K562 (cell line): ENCODE measurements around the gene TRABD2B. TPM values are rescaled to one million over a fixed set of nuclear protein-coding genes. Genes with fewer than 3 reads are reported as not detected.

Experiments
- BHLHE40 ChIP-seq: IDR thresholded peaks from 2 replicates; pipeline ENCODE4 v1.6.1; 2011; ENCODE audit warnings: low read length, improper control_type of control experiment
- ZNF24 ChIP-seq: fragments of 450-650 bp; IDR thresholded peaks from 2 replicates; pipeline ENCODE4 v1.6.1; 2016
- polyA plus RNA-seq, 8 experiments: library from polyadenylated mRNA; depleted of rRNA in 4 of 8; stranded (reverse) in 5 of 8; unstranded in 3 of 8; fragments of >200 nt; fragmentation: Nextera tagmentation in 2 of 8; fragmentation: Illumina TruSeq in 1 of 8; extraction: Ambion mirVana in 2 of 8; extraction: Trizol in 1 of 8; gene quantifications; 2 replicates each; pipeline versions ENCODE4 v1.2.1 to v1.2.3, GENCODE V29; 2011 to 2014; ENCODE audit warnings: inconsistent platforms in 1 of 8, missing spikeins in 1 of 8
- total RNA-seq, 7 experiments: library from RNA; depleted of rRNA in 6 of 7; stranded (reverse); fragments of >200 nt in 6 of 7; fragmentation: Illumina TruSeq in 2 of 7; extraction: Trizol in 2 of 7; gene quantifications; 2 replicates each; pipeline versions ENCODE4 v1.2.1 to v1.2.3, GENCODE V29; 2011 to 2021; ENCODE audit warnings: low replicate concordance in 1 of 7
- TF ChIP-seq, protein P1 (sequence below), 2 experiments: fragments of 450-650 bp; IDR thresholded peaks; 2 replicates each; pipeline ENCODE4 v1.6.1; 2016; ENCODE audit warnings: mild to moderate bottlenecking in 2 of 2, borderline replicate concordance in 1 of 2, low read depth in 1 of 2, moderate library complexity in 1 of 2
- TF ChIP-seq, protein P2 (sequence below): fragments of 250-450 bp; sonication (Bioruptor Pico); IDR thresholded peaks from 2 replicates; pipeline ENCODE4 v1.8.0; 2021; ENCODE audit warnings: mild to moderate bottlenecking, moderate library complexity

Gene TRABD2B
- total and polyA plus RNA-seq, 9 of the 15 experiments (the other 6 are each of a cell fraction or from before 2014, with no cell fraction given), result not detected

- TF ChIP-seq, protein P1, sequence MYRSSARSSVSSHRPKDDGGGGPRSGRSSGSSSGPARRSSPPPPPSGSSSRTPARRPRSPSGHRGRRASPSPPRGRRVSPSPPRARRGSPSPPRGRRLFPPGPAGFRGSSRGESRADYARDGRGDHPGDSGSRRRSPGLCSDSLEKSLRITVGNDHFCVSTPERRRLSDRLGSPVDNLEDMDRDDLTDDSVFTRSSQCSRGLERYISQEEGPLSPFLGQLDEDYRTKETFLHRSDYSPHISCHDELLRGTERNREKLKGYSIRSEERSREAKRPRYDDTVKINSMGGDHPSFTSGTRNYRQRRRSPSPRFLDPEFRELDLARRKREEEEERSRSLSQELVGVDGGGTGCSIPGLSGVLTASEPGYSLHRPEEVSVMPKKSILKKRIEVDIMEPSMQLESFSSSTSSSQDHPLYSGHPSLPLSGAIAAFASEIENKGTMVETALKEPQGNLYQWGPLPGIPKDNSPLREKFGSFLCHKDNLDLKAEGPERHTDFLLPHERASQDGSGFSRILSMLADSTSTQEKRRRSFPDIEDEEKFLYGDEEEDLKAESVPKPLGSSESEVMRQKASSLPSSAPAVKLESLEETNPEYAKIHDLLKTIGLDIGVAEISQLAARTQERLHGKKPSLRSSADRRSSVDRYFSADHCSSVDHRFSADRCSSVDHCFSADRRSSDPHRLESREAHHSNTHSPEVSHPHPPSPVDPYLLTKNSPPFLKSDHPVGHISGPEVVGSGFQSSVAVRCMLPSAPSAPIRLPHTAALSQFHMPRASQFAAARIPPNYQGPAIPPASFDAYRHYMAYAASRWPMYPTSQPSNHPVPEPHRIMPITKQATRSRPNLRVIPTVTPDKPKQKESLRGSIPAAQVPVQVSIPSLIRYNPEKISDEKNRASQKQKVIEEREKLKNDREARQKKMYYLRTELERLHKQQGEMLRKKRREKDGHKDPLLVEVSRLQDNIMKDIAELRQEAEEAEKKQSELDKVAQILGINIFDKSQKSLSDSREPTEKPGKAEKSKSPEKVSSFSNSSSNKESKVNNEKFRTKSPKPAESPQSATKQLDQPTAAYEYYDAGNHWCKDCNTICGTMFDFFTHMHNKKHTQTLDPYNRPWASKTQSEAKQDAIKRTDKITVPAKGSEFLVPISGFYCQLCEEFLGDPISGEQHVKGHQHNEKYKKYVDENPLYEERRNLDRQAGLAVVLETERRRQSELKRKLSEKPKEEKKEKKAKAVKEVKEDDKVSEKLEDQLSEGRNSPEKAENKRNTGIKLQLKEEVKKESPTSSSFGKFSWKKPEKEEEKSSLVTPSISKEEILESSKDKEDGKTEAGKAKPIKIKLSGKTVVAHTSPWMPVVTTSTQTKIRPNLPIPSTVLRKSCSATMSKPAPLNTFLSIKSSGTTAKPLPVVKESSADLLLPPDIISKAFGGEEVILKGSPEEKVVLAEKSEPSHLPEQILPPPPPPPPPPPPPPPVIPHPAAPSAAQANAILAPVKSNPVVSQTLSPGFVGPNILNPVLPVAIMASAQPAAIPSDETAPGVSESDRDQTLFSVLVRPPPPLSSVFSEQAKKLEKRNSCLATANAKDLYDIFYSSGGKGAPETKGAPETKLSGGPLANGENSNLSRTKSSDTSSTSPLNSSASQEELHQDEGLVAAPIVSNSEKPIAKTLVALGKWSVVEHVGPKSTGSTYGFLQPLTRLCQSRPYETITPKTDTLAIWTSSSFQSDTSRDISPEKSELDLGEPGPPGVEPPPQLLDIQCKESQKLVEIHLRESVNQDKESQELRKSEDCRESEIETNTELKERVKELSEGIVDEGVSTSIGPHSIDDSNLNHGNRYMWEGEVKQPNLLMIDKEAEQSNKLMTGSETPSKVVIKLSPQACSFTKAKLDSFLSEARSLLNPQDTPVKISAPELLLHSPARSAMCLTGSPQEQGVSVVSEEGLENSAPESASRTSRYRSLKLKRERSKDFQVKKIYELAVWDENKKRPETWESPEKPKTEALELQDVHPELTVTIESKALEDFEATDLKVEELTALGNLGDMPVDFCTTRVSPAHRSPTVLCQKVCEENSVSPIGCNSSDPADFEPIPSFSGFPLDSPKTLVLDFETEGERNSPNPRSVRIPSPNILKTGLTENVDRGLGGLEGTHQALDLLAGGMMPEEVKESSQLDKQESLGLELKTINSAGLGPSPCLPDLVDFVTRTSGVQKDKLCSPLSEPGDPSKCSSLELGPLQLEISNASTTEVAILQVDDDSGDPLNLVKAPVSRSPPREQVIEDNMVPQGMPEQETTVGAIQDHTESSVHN (IDR thresholded peaks at IDR 0.05; ENCODE audit: borderline replicate concordance in 1 of 2, low read depth in 1 of 2), result no peak
- TF ChIP-seq BHLHE40 (no peak), ZNF24 (no peak)
- TF ChIP-seq, protein P2, sequence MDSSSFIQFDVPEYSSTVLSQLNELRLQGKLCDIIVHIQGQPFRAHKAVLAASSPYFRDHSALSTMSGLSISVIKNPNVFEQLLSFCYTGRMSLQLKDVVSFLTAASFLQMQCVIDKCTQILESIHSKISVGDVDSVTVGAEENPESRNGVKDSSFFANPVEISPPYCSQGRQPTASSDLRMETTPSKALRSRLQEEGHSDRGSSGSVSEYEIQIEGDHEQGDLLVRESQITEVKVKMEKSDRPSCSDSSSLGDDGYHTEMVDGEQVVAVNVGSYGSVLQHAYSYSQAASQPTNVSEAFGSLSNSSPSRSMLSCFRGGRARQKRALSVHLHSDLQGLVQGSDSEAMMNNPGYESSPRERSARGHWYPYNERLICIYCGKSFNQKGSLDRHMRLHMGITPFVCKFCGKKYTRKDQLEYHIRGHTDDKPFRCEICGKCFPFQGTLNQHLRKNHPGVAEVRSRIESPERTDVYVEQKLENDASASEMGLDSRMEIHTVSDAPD (CRISPR knock-in tag), result no peak
Observed at GRCh38 chr1:47917687-47918086, 79.5 kb downstream of the TRABD2B start (continued).
